Thoracic aorta (tissue), 2 donors: ENCODE measurements around the gene ADORA3. TPM values are rescaled to one million over a fixed set of nuclear protein-coding genes. Genes with fewer than 3 reads are reported as not detected.

Experiments used
- ATAC-seq: fragments of 150-250 bp; one replicate; pipeline ENCODE4 v1.8.0; 2017; ENCODE audit warnings: low read depth; ENCODE audit not compliant: insufficient number of reproducible peaks, low FRiP score
- DNase-seq: peaks from one replicate; pipeline ENCODE4 v3.0.0-alpha.2; 2020; ENCODE audit warnings: low spot score
- H3K27ac ChIP-seq, 2 donors: fragments of 200-600 bp; sonication (generic); 1 replicate in 1 of 2; 2 replicates in 1 of 2; pipeline ENCODE4 v1.5.1; 2016; ENCODE audit warnings: mild to moderate bottlenecking in 2 of 2, moderate library complexity in 2 of 2
- H3K27me3 ChIP-seq: fragments of 200-600 bp; sonication (generic); replicated peaks from 2 replicates; pipeline ENCODE4 v1.6.0; 2016; ENCODE audit warnings: mild to moderate bottlenecking; ENCODE audit not compliant: insufficient read depth
- H3K36me3 ChIP-seq: fragments of 200-600 bp; sonication (generic); one replicate; pipeline ENCODE4 v1.5.1; 2016
- H3K4me1 ChIP-seq, 2 donors: fragments of 200-600 bp; sonication (generic); 1 replicate in 1 of 2; 2 replicates in 1 of 2; pipeline versions ENCODE4 v1.5.1 to v1.6.0; 2016; ENCODE audit warnings: low read depth in 2 of 2, mild to moderate bottlenecking in 1 of 2; ENCODE audit not compliant: control insufficient read depth in 1 of 2
- H3K4me3 ChIP-seq: fragments of 200-600 bp; sonication (generic); 2 replicates; pipeline ENCODE4 v1.5.1; 2016; ENCODE audit warnings: mild to moderate bottlenecking
- H3K9me3 ChIP-seq: fragments of 200-600 bp; sonication (generic); 2 replicates; pipeline ENCODE4 v1.5.1; 2016
- CTCF ChIP-seq: fragments of 200-600 bp; sonication (generic); IDR thresholded peaks from one replicate; pipeline ENCODE4 v1.5.1; 2019; ENCODE audit warnings: antibody characterized with exemption
- total RNA-seq, 2 donors: library from RNA; depleted of rRNA; stranded (reverse); fragments of >200 nt; gene quantifications; one replicate each; pipeline versions ENCODE4 v1.1.0 to v1.2.3, GENCODE V29; 2016

The ADORA3 gene
- total RNA-seq, 2 donors from 2014 or later = 6.2 to 29.5 TPM

GRCh38 chr1:111470596-111470995, 32.8 kb downstream of the ADORA3 start:
- H3K27me3 ChIP-seq = no peaks in the 10 kb centered on the region
- H3K36me3 ChIP-seq = no peaks in the 10 kb centered on the region
- no peak overlapping the region for H3K4me3 ChIP-seq
- no peaks in the 10 kb centered on the region for H3K9me3 ChIP-seq
- ATAC-seq (no peak), DNase-seq (no peak)
- H3K4me1 ChIP-seq = peaks cover 7% of the 10 kb centered on the region in 2 donors
- peak overlapping the region in 1 of 2 donors; percentile 23 for H3K27ac ChIP-seq
- TF ChIP-seq CTCF = no peak

- Histone ChIP-seq H3K36me3 (no peaks in the 10 kb centered on the region), H3K27me3 (no peaks in the 10 kb centered on the region), H3K27ac (no peak overlapping the region), H3K9me3 (no peaks in the 10 kb centered on the region), H3K4me1 (peaks cover 6% of the 10 kb centered on the region in 2 donors), H3K4me3 (no peak overlapping the region)
- no peak for DNase-seq
- ATAC-seq = no peak
- TF ChIP-seq CTCF = no peak
Observed at GRCh38 chr1:111469539-111469938, 33.9 kb downstream of the ADORA3 start.

- no peaks in the 10 kb centered on the region for H3K27me3 ChIP-seq
- no peaks in the 10 kb centered on the region for H3K36me3 ChIP-seq
- H3K4me3 ChIP-seq = no peak overlapping the region
- H3K27ac ChIP-seq = no peak overlapping the region
- no peaks in the 10 kb centered on the region for H3K4me1 ChIP-seq
- no peak for TF ChIP-seq CTCF
- no peak for DNase-seq
- ATAC-seq = no peak
- H3K9me3 ChIP-seq = no peaks in the 10 kb centered on the region
Observed at GRCh38 chr1:111468717-111469100, 34.7 kb downstream of the ADORA3 start.

GRCh38 chr1:111467865-111468716, 35.3 kb downstream of the ADORA3 start:
- H3K4me3 ChIP-seq = no peak overlapping the region
- H3K9me3 ChIP-seq = no peaks in the 10 kb centered on the region
- TF ChIP-seq CTCF = no peak
- no peaks in the 10 kb centered on the region for H3K36me3 ChIP-seq
- no peak for DNase-seq
- ATAC-seq = no peak
- H3K27me3 ChIP-seq = no peaks in the 10 kb centered on the region
- H3K4me1 ChIP-seq = no peaks in the 10 kb centered on the region
- no peak overlapping the region for H3K27ac ChIP-seq

GRCh38 chr1:111466480-111466879, 37.0 kb downstream of the ADORA3 start:
- DNase-seq (no peak), ATAC-seq (no peak)
- Histone ChIP-seq H3K36me3 (peaks cover 2% of the 10 kb centered on the region), H3K4me3 (no peak overlapping the region), H3K27ac (no peak overlapping the region), H3K4me1 (no peaks in the 10 kb centered on the region), H3K9me3 (no peaks in the 10 kb centered on the region), H3K27me3 (no peaks in the 10 kb centered on the region)
- no peak for TF ChIP-seq CTCF
